ENCODE data around the gene PDZD7.

PDZD7 gene

GRCh38 chr10:101047961-101048892 lies 17.3 kb upstream of the PDZD7 start:
- H3F3A ChIP-seq (ENCODE audit: insufficient read depth, low read length): peaks cover 11% of the 10 kb centered on the region
- no peak for DNase-seq
- H3K27ac ChIP-seq (ENCODE audit: low read length): no peak overlapping the region
- H3K4me2 ChIP-seq (ENCODE audit: low read depth, low read length): no peak overlapping the region
- H3K4me3 ChIP-seq (ENCODE audit: low read length): no peak overlapping the region
- no peaks in the 10 kb centered on the region for H3K36me3 ChIP-seq (replicated peaks; ENCODE audit: insufficient read depth, low read length)
- H4K20me1 ChIP-seq (ENCODE audit: insufficient read depth, low read length): no peaks in the 10 kb centered on the region
- no peaks in the 10 kb centered on the region for H3K79me2 ChIP-seq (ENCODE audit: low read length)
- H3K4me1 ChIP-seq (ENCODE audit: low read length): peaks cover 13% of the 10 kb centered on the region
- no peaks in the 10 kb centered on the region for H3K9me2 ChIP-seq (replicated peaks; ENCODE audit: insufficient read depth, low read length)
- peaks cover 17% of the 10 kb centered on the region for H3K27me3 ChIP-seq (replicated peaks; ENCODE audit: insufficient read depth, low read length)
- TF ChIP-seq EZH2phosphoT487 (IDR thresholded peaks at IDR 0.05; ENCODE audit: low read length): no peak
- no peak for TF ChIP-seq EZH2 (optimal IDR thresholded peaks at IDR 0.05; ENCODE audit: low read depth, low read length)
- TF ChIP-seq, protein P1, sequence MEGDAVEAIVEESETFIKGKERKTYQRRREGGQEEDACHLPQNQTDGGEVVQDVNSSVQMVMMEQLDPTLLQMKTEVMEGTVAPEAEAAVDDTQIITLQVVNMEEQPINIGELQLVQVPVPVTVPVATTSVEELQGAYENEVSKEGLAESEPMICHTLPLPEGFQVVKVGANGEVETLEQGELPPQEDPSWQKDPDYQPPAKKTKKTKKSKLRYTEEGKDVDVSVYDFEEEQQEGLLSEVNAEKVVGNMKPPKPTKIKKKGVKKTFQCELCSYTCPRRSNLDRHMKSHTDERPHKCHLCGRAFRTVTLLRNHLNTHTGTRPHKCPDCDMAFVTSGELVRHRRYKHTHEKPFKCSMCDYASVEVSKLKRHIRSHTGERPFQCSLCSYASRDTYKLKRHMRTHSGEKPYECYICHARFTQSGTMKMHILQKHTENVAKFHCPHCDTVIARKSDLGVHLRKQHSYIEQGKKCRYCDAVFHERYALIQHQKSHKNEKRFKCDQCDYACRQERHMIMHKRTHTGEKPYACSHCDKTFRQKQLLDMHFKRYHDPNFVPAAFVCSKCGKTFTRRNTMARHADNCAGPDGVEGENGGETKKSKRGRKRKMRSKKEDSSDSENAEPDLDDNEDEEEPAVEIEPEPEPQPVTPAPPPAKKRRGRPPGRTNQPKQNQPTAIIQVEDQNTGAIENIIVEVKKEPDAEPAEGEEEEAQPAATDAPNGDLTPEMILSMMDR (IDR thresholded peaks at IDR 0.05; ENCODE audit: low read length): no peak
- no peaks in the 10 kb centered on the region for H3K9me3 ChIP-seq (replicated peaks; ENCODE audit: insufficient read depth, low read length)
- H3K9ac ChIP-seq (ENCODE audit: low read length): no peak overlapping the region
- H2AFZ ChIP-seq (ENCODE audit: low read length): no peak overlapping the region

- H3K27me3 ChIP-seq (replicated peaks; ENCODE audit: insufficient read depth, low read length): peaks cover 17% of the 10 kb centered on the region
- no peaks in the 10 kb centered on the region for H4K20me1 ChIP-seq (ENCODE audit: insufficient read depth, low read length)
- DNase-seq: no peak
- no peak overlapping the region for H2AFZ ChIP-seq (ENCODE audit: low read length)
- no peak overlapping the region for H3K4me3 ChIP-seq (ENCODE audit: low read length)
- H3K79me2 ChIP-seq (ENCODE audit: low read length): no peaks in the 10 kb centered on the region
- H3K36me3 ChIP-seq (replicated peaks; ENCODE audit: insufficient read depth, low read length): no peaks in the 10 kb centered on the region
- H3K9me3 ChIP-seq (replicated peaks; ENCODE audit: insufficient read depth, low read length): no peaks in the 10 kb centered on the region
- H3F3A ChIP-seq (ENCODE audit: insufficient read depth, low read length): peaks cover 12% of the 10 kb centered on the region
- H3K9me2 ChIP-seq (replicated peaks; ENCODE audit: insufficient read depth, low read length): no peaks in the 10 kb centered on the region
- H3K27ac ChIP-seq (ENCODE audit: low read length): no peak overlapping the region
- H3K4me2 ChIP-seq (ENCODE audit: low read depth, low read length): no peak overlapping the region
- no peak for TF ChIP-seq EZH2phosphoT487 (IDR thresholded peaks at IDR 0.05; ENCODE audit: low read length)
- TF ChIP-seq, protein P1 (IDR thresholded peaks at IDR 0.05; ENCODE audit: low read length): no peak
- no peak for TF ChIP-seq EZH2 (optimal IDR thresholded peaks at IDR 0.05; ENCODE audit: low read depth, low read length)
- H3K9ac ChIP-seq (ENCODE audit: low read length): no peak overlapping the region
- H3K4me1 ChIP-seq (ENCODE audit: low read length): peaks cover 18% of the 10 kb centered on the region
These were observed 16.3 kb upstream of the PDZD7 start for GRCh38 chr10:101047268-101047667.

DNA sequence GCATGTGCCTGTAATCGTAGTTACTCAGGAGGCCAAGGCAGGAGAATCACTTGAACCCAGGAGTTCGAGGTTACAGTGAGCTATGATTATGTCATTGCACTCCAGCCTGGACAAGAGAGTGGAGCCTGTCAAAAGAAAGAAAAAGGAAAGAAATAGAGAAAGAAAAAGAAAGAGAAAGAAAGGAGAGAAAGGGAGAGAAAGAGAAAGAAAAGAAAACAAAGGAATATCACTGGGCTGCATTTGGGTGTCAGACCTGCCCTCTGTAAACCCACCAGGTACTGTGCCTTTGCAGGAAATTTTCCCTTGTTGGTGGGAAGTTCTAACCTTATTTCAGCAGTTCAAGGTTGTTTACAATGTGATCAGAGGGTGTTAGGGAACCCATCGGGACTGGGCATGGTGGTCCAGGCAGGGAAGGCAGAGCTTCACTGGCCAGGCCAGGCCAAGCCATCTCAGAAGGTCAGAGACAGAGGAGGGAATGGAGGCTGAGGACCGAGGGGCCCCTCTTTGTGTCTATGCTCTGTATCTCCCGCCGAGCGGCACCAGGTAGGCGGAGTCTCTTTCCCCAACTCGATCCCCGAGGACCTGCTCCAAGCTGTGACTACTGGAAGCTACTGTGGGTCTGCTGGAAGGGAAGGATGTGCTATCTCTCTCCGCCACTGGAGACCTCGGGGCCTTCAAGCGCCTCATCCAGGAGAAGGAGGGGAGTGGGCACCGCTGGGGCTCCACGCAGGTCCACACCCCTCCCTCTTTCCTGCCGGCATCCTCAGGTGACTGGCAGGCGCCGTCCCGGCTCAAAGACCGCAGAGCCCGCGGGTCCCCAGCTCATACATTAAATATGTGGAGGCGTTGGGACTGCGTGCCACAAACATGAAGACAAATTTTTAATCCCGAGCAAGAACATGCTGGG lies 15.7 kb upstream of the PDZD7 start:
- Histone ChIP-seq H3K9ac (ENCODE audit: low read length) (no peak overlapping the region), H3K27ac (ENCODE audit: low read length) (no peak overlapping the region), H3K36me3 (replicated peaks; ENCODE audit: insufficient read depth, low read length) (no peaks in the 10 kb centered on the region), H3K27me3 (replicated peaks; ENCODE audit: insufficient read depth, low read length) (peaks cover 17% of the 10 kb centered on the region), H2AFZ (ENCODE audit: low read length) (peak overlapping the region; percentile 9; the same call in 1 of the 2 replicates), H3K4me1 (ENCODE audit: low read length) (peaks cover 21% of the 10 kb centered on the region), H3K4me2 (ENCODE audit: low read depth, low read length) (peak overlapping the region; percentile 24; the same call in 1 of the 2 replicates), H4K20me1 (ENCODE audit: insufficient read depth, low read length) (no peaks in the 10 kb centered on the region), H3K9me2 (replicated peaks; ENCODE audit: insufficient read depth, low read length) (no peaks in the 10 kb centered on the region), H3K79me2 (ENCODE audit: low read length) (no peaks in the 10 kb centered on the region), H3F3A (ENCODE audit: insufficient read depth, low read length) (peaks cover 18% of the 10 kb centered on the region), H3K4me3 (ENCODE audit: low read length) (no peak overlapping the region), H3K9me3 (replicated peaks; ENCODE audit: insufficient read depth, low read length) (no peaks in the 10 kb centered on the region)
- TF ChIP-seq EZH2 (optimal IDR thresholded peaks at IDR 0.05; ENCODE audit: low read depth, low read length) (no peak), EZH2phosphoT487 (IDR thresholded peaks at IDR 0.05; ENCODE audit: low read length) (no peak)
- TF ChIP-seq, protein P1 (IDR thresholded peaks at IDR 0.05; ENCODE audit: low read length): no peak
- no peak for DNase-seq
